C4-2B (cell line): ENCODE data around the gene PTX4.

ENCODE experiments used
- CTCF ChIP-seq: fragments of 450-650 bp; conservative IDR thresholded peaks from 2 replicates; pipeline ENCODE4 v1.5.1; 2017; ENCODE audit warnings: mild to moderate bottlenecking
- ZFX ChIP-seq: fragments of 450-650 bp; IDR thresholded peaks from 2 replicates; pipeline ENCODE4 v1.6.1; 2017

- TF ChIP-seq CTCF: no peak
- no peak for TF ChIP-seq ZFX
Measured at GRCh38 chr16:1508494-1509187, 19.9 kb upstream of the PTX4 start.
